Suppressor macrophage treated with lipopolysaccharide for 4 hours (primary cell): ENCODE measurements around the gene ESPNL.

Experiments
- DNase-seq: peaks from one replicate; pipeline ENCODE4 v3.0.0-alpha.2; 2020

ESPNL gene

DNA sequence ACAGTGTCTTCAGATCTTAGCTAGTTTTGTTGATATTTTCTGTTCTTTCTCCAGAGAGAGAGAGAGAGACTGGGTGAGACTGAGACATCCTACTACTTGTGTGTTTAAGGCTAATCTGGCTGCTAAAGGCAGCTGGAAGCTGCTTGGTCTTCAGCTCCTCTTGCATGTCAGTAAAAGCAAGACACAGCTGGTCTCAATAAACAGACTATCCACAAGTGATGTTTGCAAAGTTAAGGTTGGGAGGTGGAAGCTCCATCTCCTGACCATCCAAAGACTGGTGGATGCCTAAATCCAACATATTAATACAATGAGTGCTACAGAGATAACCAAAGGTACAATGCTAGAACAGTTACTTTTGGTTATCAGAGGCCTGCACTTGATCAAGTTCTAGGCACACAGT lies 76.5 kb downstream of the ESPNL start:
- no peak for DNase-seq

DNA sequence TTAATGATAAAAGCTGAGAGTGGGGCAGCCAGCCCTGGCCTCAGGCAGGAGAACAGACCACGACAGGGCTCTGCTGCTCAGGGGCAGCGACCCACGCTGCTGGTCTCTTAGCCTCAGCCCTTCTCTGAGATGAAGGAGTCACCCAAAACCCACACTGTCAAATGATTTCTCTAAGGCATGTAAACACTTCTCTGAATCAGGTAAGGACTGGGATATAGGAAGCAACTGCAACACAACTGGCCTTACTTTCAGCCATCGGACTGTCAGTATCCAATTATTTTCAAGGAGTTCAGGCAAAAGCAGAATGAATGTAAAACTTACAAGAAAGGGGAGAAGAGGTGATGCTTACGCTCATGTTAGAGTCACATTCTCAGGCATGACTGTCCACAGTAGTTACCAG lies 80.4 kb downstream of the ESPNL start:
- DNase-seq, result no peak

DNA sequence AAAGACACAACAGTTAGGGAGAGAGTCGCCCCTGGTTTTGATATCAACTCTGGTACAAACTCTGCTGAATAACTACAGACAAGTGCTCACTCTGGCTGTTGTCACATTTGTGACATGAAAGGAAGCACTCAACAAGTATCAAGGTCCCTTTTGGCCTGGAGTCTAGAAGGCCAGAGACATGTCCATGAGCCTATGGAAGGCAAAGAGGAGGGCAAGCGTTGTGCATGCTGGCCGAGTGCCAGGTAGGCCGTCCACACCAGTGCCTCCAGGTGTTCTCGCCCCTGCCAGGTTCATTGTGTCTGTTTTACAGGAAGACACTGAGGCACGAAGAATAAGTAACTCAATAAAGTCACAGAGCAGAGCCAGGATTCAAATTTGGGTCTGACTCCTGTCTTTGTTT lies 82.2 kb downstream of the ESPNL start:
- DNase-seq, result no peak
